ENCODE results near the gene AKAP13.

- TF ChIP-seq POLR2A (IDR thresholded peaks at IDR 0.05) (no peak), POLR2AphosphoS5 (IDR thresholded peaks at IDR 0.05) (peak in 1 of 2 donors; percentile 39), CTCF (IDR thresholded peaks at IDR 0.05) (no peak), EP300 (IDR thresholded peaks at IDR 0.05) (no peak)
These were observed 368.3 kb downstream of the AKAP13 start for GRCh38 chr15:85748729-85749128.
